ENCODE results near the gene DLG2.
"Not testable (repeated sequence)": the region's sequence is repeated elsewhere in the genome, so short reads cannot be mapped to it uniquely, and the experiment has no call there.

The DLG2 gene

GRCh38 chr11:85459304-85459703 lies 167.8 kb downstream of the DLG2 start:
- DNase-seq (ENCODE audit: low spot score), result no peak

DNA sequence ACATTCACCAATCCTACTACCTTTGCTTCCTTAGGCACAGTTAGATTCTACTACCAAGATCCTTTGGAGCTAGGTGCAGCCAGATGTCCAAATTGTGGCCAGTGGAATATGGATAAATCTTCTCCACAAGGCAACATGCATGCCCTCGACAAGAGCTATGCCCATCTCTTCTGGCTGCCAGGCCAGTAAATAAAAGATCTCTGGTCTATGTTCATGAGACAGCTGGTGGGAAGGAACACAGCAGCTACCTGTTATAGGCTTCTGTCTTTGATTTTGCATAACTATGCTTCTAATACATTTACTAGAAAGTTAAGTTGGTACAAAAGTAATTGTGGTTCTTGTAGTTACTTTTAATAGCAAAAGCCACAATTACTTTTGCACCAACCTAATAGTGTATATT lies 182.7 kb downstream of the DLG2 start:
- no peak for DNase-seq (ENCODE audit: low spot score)

DNA sequence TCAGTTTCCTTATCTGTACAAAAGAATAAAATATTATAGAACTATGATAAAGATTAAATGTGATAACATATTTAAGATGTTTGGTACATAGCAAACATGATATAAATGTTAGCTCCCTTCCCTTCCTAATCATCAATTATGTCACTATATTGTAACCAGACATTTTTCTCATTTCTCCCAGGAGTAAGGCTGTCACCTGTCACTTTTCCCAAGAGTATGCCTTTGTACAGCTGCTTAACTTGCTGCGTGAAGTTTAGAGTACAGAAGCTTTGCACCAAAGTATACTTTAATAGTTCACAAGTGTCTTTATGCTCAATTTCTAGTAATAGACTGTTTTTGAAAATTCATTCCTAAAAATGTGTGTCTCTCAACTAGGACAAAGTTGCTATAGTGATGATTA lies 186.9 kb downstream of the DLG2 start:
- DNase-seq (ENCODE audit: low spot score), result no peak

GRCh38 chr11:85438328-85438727 lies 188.8 kb downstream of the DLG2 start:
- DNase-seq (ENCODE audit: low spot score), result no peak

DNA sequence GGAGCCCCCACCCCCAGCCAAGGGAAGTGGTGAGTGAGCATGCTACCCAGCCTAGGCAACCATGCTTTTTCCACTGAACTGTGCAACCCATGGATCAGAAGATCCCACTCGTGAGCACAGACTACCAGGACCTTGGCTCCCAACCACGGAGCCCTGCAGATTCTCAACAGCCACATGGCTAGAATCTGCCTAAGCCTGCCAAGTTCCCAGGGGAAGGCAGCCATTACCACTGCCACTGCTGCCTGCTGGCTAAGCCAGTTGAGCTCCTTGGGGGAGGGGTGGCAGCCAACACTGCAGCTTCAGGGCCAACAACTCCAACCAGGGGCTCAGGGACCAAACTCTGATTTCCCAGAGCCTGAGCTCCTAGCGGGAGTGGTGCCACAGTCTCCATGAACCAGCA lies 195.8 kb downstream of the DLG2 start:
- peak; percentile 15 for DNase-seq (ENCODE audit: low spot score)

DNA sequence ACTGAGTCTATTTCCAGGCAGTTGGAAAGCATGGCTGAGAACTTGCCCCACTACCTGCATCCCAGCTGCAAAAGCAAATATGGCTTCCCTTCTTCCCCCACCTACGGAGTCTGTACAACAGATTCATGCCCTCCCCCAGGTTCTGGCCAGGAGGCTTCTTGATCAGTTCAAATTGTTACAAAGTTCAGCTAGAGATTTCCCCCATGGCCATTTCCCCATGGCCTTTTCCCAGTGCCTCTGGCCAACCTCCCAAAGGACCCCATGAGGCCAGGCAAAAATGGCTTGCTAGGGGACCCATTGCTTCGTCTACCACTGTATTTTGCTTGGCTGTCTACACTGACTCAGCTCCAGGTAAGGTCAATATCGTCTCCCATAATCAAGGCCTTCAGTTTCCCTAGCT lies 203.3 kb downstream of the DLG2 start:
- DNase-seq (ENCODE audit: low spot score), result no peak

DNA sequence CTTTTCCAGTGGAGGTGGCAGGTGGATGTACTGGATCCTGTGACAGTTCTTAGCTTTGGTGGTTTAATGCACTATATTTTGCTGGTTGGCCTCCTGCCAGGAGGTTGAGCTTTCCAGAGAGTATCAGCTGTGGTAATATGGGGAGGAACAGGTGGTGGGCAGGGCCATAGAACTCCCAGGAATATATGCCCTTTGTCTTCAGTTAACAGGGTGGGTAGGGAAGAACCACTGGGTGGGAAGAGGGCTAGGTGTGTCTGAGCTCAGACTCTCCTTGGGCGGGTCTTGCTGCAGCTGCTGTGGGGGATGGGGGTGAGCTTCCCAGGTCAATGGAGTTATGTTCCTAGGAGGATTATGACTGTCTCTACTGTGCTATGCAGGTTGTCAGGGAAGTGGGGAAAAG lies 203.8 kb downstream of the DLG2 start:
- DNase-seq (ENCODE audit: low spot score), result no peak

GRCh38 chr11:85414175-85414574 lies 213.0 kb downstream of the DLG2 start:
- no peak for DNase-seq (ENCODE audit: low spot score)

- DNase-seq (ENCODE audit: low spot score), result no peak
Observed at GRCh38 chr11:85407648-85408047, 219.5 kb downstream of the DLG2 start.

GRCh38 chr11:85406841-85407240 lies 220.3 kb downstream of the DLG2 start:
- no peak for DNase-seq (ENCODE audit: low spot score)

DNA sequence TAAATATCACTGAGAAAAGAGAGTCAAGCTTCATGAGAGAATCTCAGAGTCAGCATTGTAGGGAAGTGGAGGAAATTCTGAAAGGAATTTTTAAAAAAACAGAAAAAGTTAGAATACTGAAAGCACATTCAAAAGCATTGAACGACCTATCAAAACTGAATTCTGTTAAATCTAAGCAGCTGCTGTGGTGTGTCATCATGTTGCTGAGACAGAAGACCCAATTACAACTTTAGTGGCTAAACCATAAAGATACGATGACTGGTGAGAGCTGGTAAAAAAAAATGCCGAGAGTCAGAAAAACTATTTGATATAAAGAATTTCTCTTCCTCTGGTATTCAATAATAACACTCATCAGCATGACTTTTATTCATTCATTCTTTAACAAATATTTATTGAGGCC lies 220.8 kb downstream of the DLG2 start:
- no peak for DNase-seq (ENCODE audit: low spot score)

GRCh38 chr11:85395515-85396055 lies 231.6 kb downstream of the DLG2 start:
- DNase-seq (ENCODE audit: low spot score), result peak; percentile 13

GRCh38 chr11:85394283-85394682 lies 232.9 kb downstream of the DLG2 start:
- DNase-seq (ENCODE audit: low spot score), result no peak

GRCh38 chr11:85391141-85391540 lies 236.0 kb downstream of the DLG2 start:
- DNase-seq (ENCODE audit: low spot score), result no peak

DNA sequence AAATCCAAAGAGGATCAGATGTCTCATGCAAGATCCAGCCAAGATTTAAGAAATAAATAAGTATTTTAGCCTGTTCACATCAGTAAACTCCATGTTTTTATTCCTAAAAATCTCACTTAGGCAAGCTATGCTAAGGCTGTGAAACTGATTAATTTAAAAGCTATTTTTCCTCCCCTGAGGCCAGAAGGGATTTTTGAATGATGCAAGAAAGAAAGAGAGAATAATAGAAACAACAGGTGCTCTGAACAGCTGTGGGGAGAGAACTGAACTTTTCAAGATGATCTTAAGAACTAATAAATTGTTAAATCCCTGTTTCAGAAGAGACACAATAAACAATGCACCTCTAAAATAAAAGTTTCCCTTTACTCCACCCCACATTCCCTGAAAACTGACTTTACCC lies 241.6 kb downstream of the DLG2 start:
- no peak for DNase-seq (ENCODE audit: low spot score)

DNA sequence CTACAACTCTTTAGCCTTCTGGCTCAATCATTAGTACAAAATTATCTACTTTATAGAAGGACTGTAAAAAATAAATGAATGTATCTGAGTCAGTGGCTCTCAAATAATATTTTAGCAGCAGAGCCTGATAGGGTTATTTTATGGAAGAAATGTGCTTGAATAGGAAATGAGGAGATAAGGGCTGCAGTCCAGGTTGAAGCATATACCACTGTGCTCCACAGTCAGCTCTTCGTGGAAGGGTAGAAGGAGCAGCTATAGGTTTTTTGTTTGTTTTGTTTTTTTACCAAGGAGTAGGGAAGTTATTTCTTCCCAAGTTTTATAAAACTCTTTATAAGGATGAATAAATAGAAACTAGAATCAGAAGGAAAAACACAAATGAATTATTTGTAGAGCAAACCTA lies 242.0 kb downstream of the DLG2 start:
- no peak for DNase-seq (ENCODE audit: low spot score)

DNA sequence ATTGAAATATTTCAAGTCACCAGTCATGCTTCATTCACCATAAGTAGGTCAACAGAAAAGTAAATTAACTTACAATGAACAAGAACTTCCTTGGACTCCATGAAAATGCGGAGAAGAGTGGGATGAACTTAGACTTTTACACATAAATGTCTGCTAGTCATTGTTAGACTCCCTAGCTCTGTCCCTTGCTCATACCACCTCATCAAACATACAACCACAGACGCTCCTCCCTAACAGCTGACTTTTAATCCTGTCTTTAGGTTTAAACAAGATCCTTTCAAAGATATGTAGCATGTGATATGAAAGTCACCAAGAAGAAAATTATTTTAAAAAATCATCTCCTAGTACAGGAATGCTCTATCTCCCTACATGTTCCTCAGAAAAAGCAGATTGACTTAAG lies 248.1 kb downstream of the DLG2 start:
- DNase-seq (ENCODE audit: low spot score), result no peak

- DNase-seq (ENCODE audit: low spot score), result no peak
Observed at GRCh38 chr11:85377901-85378300, 249.2 kb downstream of the DLG2 start.

DNA sequence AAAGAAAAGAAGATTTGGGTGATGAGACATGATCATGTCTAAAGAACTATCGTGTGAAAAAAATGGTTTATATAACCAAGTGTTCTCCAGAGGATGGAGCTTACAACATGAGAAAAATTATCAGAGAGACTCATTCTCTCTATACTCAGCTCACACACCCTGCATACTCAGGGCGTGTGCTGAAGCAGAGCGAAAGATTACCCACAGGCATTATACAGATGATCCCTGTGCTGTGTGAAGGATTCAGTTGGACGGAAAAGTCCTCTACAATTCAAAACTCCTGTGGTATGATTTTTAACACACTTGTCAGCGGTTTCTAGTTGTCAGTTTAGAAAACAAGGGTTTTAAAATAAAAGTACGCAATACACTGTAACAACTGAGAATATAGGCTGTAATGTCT lies 267.3 kb downstream of the DLG2 start:
- DNase-seq (ENCODE audit: low spot score), result no peak

DNA sequence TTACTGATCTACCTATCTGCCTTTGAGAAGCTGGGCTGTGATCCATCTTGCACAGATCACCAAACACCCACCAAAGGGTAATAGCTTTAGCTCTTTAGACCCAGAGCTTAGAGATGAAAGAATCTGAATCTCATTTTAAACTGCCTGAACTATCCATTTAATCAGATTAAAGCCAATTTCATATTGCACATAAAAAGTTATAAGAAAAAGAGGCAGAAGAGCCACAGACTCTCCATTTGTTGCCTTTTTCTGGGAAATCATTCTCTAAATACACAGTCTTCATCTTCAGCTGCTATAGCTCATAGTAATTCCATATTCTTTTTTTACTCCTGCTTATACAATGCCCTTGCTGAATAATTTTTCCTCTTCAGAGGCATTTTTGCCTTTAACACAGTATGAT lies 271.2 kb downstream of the DLG2 start:
- no peak for DNase-seq (ENCODE audit: low spot score)

GRCh38 chr11:85349539-85349938 lies 277.6 kb downstream of the DLG2 start:
- not testable (repeated sequence) for DNase-seq (ENCODE audit: low spot score)

- DNase-seq (ENCODE audit: low spot score), result no peak
Observed at GRCh38 chr11:85348945-85349344, 278.2 kb downstream of the DLG2 start.

- DNase-seq (ENCODE audit: low spot score), result no peak
Observed at GRCh38 chr11:85347291-85347690, 279.9 kb downstream of the DLG2 start.

DNA sequence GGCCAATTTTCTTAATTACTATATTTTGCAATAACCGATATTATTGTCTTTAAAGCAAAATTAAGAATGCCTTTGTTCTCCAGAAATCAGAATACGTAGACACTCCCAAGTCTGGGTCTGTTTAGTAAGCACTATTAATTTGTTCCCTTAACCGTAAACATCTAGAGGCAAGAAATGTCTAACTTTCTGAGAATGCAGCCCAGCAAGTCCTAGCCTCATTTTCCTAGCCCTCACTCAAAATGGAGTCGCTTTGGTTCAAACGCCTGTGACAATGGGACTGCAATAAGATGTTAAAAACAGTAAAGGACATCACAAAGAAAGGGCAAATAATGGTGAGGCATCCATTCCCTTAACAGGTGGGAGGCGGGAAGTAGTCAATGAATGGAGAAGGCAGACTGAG lies 280.7 kb downstream of the DLG2 start:
- no peak for DNase-seq (ENCODE audit: low spot score)

- not testable (repeated sequence) for DNase-seq (ENCODE audit: low spot score)
Observed at GRCh38 chr11:85340846-85341245, 286.3 kb downstream of the DLG2 start.

All from SK-N-DZ (cell line).